WI38 (cell line): ENCODE results near the gene LPGAT1.

ENCODE experiments used
- H3K4me3 ChIP-seq: 2 replicates; pipeline ENCODE4 v1.5.1; 2011; ENCODE audit warnings: low read depth, mild to moderate bottlenecking, control low read depth, low read length
- TF ChIP-seq, protein P1 (sequence below): IDR thresholded peaks from 2 replicates; pipeline ENCODE4 v1.5.1; 2012; ENCODE audit warnings: low read depth, mild to moderate bottlenecking, control low read depth, low read length

Gene LPGAT1

DNA sequence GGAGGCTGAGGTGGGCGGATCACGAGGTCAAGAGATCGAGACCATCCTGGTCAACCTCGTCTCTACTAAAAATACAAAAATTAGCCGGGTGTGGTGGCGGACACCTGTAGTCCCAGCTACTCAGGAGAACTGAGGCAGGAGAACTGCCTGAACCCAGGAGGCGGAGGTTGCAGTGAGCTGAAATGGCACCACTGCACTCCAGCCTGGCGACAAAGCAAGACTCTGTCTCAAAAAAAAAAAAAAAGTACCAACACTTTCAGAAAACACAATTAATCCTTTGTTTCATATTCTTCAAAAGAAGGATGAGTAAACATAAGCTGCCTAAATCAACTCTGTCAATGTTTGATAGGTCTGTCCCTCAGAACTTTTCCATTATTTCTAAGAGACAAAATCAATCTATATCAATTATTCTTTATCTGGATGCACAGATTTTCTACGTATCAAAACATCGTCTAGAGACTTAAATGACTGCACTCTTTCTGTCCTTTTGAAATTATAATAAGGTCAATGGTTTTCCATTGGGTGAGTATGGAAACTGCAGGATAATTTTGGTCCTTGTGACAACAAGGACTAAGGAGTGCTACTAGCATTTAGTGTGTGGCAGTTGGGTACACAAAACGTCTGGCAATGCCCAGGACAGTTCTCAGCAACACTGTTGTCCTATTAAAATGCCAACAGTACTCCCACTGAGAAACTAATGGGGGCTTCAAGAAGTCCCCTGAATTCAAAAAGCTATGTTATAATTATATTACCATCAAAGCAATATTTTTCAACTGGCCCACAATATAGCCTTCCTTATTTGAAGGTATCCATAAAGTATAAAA is 40.7 kb downstream of the LPGAT1 start:
- TF ChIP-seq, protein P1, sequence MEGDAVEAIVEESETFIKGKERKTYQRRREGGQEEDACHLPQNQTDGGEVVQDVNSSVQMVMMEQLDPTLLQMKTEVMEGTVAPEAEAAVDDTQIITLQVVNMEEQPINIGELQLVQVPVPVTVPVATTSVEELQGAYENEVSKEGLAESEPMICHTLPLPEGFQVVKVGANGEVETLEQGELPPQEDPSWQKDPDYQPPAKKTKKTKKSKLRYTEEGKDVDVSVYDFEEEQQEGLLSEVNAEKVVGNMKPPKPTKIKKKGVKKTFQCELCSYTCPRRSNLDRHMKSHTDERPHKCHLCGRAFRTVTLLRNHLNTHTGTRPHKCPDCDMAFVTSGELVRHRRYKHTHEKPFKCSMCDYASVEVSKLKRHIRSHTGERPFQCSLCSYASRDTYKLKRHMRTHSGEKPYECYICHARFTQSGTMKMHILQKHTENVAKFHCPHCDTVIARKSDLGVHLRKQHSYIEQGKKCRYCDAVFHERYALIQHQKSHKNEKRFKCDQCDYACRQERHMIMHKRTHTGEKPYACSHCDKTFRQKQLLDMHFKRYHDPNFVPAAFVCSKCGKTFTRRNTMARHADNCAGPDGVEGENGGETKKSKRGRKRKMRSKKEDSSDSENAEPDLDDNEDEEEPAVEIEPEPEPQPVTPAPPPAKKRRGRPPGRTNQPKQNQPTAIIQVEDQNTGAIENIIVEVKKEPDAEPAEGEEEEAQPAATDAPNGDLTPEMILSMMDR, result no peak
- H3K4me3 ChIP-seq, result no peak overlapping the region

DNA sequence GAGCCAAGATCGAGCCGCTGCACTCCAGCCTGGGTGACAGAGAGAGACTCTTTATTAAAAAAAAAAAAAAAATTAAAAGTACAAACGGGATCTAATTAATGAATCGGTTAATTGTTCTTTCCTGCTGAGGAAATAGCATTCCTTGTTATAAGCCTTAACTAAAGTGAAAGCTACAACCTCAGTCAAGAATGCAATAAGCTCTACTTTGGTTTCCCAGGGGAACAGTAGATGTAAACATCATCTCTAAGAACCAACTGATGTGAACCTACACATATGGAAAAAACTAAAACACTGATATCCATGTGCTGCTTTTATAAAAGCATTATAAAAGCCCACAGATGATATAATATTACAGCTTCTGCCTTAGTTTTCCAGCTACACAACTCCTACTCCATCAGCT is 41.9 kb downstream of the LPGAT1 start:
- H3K4me3 ChIP-seq, result no peak overlapping the region
- TF ChIP-seq, protein P1, result no peak

DNA sequence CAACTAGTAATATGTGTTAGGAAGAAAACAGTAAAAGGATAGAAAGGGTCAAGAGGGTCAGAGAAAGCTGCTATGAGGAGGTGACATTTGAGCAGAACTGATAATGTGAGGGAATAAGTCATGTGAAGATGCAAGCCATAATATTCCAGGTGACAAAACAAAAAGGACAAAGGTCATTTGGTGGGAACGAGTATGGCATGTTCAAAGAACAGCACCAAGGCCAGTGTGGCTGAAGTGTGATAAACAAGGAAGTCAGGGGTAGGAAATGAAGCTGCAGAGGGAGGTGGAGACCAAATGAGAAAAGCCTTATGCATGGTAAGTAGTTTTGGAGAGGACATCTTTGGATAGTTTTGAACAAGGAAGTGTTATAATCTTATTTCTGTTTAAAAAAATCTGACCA is 46.7 kb downstream of the LPGAT1 start:
- TF ChIP-seq, protein P1, result no peak

DNA sequence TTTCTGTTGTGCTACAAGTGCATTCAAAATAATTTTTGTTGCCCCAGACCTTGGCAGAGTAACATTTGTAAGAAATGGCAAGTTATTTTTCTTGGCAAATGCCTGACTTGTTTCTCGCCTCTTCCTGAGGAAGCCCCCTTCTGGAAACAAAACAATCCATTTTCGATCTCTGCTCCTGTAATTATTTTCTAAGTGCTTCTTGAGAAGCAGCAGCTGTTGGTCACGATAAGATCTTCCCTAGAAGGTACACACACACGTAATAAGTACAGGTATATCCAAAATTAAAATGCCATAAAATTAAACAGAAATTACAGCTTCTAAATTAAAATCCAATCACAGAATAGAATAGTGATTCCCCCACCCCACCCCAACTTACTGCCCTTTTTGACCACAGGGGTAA is 47.3 kb downstream of the LPGAT1 start:
- H3K4me3 ChIP-seq, result no peak overlapping the region
- TF ChIP-seq, protein P1, result no peak

More for the DNA sequence above, 46.7 kb downstream of the LPGAT1 start:
- H3K4me3 ChIP-seq, result no peak overlapping the region

DNA sequence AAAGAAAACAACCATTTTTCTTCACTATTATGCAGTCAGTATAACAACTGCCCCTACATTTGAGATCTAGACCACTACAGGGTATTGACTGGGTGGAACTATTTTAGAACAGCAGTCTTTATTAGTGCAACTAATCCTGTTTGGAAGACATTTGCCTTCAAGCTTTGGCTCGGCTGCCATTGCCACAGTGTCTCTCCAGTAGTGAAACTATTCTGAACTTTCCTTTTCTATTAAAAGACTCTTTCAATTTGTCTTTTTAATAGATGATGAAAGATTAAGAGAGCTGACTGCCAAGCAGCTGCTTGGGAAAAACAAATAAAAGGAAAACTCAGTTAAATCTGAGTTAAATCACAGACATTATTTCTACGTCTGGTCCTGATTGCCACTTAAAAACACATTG is 49.3 kb downstream of the LPGAT1 start:
- TF ChIP-seq, protein P1, result no peak

DNA sequence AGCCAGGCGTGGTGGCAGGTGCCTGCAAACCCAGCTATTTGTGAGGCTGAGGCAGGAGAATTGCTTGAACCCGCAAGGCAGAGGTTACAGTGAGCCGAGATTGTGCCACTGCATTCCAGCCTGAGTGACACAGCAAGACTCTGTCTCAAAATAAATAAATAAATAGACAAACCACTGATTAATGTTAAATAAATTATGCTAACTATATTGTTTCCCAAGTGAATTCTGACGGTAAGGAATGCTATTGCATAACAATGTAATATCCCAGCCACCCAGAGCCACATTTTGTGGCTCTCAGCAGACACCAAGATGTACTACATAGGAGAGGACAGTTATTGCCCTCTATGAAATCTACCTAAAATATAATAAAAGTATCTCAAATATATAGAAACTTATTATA is 55.4 kb downstream of the LPGAT1 start:
- TF ChIP-seq, protein P1, result no peak
- H3K4me3 ChIP-seq, result no peak overlapping the region

More for the DNA sequence above, 49.3 kb downstream of the LPGAT1 start:
- H3K4me3 ChIP-seq, result no peak overlapping the region

DNA sequence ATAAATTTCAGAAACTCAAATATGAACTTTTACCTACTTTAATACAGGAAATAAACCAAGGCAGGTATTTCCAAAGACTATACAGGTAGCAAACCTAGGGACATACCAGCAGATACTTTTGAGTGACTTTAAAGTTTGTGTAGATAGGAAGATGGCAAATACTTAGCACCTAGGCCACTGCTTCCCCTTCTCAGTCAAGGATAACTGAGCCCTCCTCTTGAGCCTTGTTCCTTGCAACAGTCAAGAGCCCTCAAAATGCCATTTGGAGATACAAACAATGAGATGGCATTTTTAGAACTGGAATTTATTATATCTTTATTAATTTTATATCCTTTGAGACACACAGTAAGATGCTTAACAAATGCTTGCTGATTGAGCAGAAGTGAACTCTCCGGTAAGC is 65.9 kb downstream of the LPGAT1 start:
- H3K4me3 ChIP-seq, result no peak overlapping the region
- TF ChIP-seq, protein P1, result no peak
